Activated naive CD4-positive, alpha-beta T cell treated with anti-CD3 and anti-CD28 coated beads for 36 hours (primary cell): ENCODE results near the gene DGKI. TPM values are rescaled to one million over a fixed set of nuclear protein-coding genes. Genes with fewer than 3 reads are reported as not detected.

ENCODE experiments used
- CTCF ChIA-PET: fragments of 350-600 bp; sonication (Branson Sonifier 250); formaldehyde crosslinking; loops from one replicate; lab custom pipeline; 2021; ENCODE audit warnings: antibody characterized with exemption; lab: Charles Lee
- DNase-seq: peaks from one replicate; pipeline ENCODE4 v3.0.0-alpha.2; 2020
- H3K27ac Mint-ChIP-seq: one replicate; pipeline ENCODE4 v1.8.0; 2021; ENCODE audit warnings: mild to moderate bottlenecking, mixed read lengths
- H3K27me3 Mint-ChIP-seq: one replicate; pipeline ENCODE4 v1.8.0; 2021; ENCODE audit warnings: low read depth, mixed read lengths
- H3K36me3 Mint-ChIP-seq: one replicate; pipeline ENCODE4 v1.8.0; 2021; ENCODE audit warnings: low read depth, mixed read lengths
- H3K4me1 Mint-ChIP-seq: one replicate; pipeline ENCODE4 v1.8.0; 2021; ENCODE audit warnings: low read depth, mixed read lengths
- H3K4me3 Mint-ChIP-seq: one replicate; pipeline ENCODE4 v1.8.0; 2021; ENCODE audit warnings: mild to moderate bottlenecking, moderate library complexity, mixed read lengths
- H3K9me3 Mint-ChIP-seq: one replicate; pipeline ENCODE4 v1.8.0; 2021; ENCODE audit warnings: mixed read lengths
- intact Hi-C: fragments of 100-400 bp; cut with micrococcal nuclease; formaldehyde crosslinking; loops from one replicate; pipeline ENCODE4 v1.15.1; 2023
- total RNA-seq, 2 experiments: library from RNA; stranded (reverse); gene quantifications; one replicate each; pipeline ENCODE4 v1.2.3, GENCODE V29; 2021

The DGKI gene
- total RNA-seq, 2 experiments from 2014 or later, result 2.0 to 2.7 TPM

DNA sequence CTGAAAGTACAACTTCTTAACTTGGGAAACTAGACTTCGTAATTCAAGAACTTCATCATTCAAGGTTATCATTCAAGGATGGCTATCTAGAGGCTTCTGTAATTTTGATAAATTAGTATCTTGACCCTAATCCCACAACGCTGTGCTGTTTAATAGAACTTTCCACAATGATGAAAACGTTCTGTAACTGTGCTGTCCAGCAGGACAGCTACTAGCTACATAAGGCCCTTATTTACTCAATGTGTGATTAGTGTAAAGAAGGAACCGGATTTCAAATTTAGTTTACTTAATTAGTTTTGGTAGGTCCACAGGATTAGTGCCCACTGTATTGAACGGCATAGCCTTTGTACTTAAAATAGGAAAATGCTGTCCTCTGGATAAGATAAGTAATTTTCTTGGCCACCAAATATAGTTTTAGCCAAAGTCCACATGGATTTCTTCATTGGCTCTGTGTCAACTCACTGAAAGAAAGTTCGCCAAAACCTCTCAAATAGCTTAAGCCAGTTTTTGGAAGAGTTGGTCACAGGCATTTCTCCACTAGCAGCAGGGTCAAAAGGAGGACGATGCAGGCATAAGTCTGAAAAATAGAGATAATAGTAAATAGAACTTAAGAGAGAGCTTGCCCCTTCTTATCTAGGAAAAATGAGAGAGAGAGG lies 17.3 kb downstream of the DGKI start:
- DNase-seq, result no peak
- CTCF ChIA-PET, result no interaction called here
- intact Hi-C loops, result no loop called here
- no peak overlapping the region for H3K4me3 Mint-ChIP-seq
- no peaks in the 10 kb centered on the region for H3K4me1 Mint-ChIP-seq
- peaks cover 14% of the 10 kb centered on the region for H3K27me3 Mint-ChIP-seq
- peaks cover 17% of the 10 kb centered on the region for H3K9me3 Mint-ChIP-seq
- no peak overlapping the region for H3K27ac Mint-ChIP-seq
- H3K36me3 Mint-ChIP-seq, result no peaks in the 10 kb centered on the region

- Mint-ChIP-seq H3K36me3 (no peaks in the 10 kb centered on the region), H3K27me3 (peaks cover 11% of the 10 kb centered on the region), H3K27ac (no peak overlapping the region), H3K4me1 (no peaks in the 10 kb centered on the region), H3K4me3 (no peak overlapping the region), H3K9me3 (peaks cover 15% of the 10 kb centered on the region)
- no peak for DNase-seq
- CTCF ChIA-PET, result interaction anchor here (0.6 kb wide), 1 partner anchor 172 kb away, joined by 3 read pairs; no protein-coding TSS in a partner anchor
- intact Hi-C loops, result no loop called here
Measured at GRCh38 chr7:137828456-137828855, 18.3 kb downstream of the DGKI start.

- CTCF ChIA-PET, result no interaction called here
- H3K4me3 Mint-ChIP-seq, result no peak overlapping the region
- no peaks in the 10 kb centered on the region for H3K4me1 Mint-ChIP-seq
- H3K9me3 Mint-ChIP-seq, result peaks cover 2% of the 10 kb centered on the region
- peaks cover 14% of the 10 kb centered on the region for H3K27me3 Mint-ChIP-seq
- H3K27ac Mint-ChIP-seq, result no peak overlapping the region
- no peaks in the 10 kb centered on the region for H3K36me3 Mint-ChIP-seq
- intact Hi-C loops, result no loop called here
- no peak for DNase-seq
Measured at GRCh38 chr7:137825489-137825888, 21.3 kb downstream of the DGKI start.

DNA sequence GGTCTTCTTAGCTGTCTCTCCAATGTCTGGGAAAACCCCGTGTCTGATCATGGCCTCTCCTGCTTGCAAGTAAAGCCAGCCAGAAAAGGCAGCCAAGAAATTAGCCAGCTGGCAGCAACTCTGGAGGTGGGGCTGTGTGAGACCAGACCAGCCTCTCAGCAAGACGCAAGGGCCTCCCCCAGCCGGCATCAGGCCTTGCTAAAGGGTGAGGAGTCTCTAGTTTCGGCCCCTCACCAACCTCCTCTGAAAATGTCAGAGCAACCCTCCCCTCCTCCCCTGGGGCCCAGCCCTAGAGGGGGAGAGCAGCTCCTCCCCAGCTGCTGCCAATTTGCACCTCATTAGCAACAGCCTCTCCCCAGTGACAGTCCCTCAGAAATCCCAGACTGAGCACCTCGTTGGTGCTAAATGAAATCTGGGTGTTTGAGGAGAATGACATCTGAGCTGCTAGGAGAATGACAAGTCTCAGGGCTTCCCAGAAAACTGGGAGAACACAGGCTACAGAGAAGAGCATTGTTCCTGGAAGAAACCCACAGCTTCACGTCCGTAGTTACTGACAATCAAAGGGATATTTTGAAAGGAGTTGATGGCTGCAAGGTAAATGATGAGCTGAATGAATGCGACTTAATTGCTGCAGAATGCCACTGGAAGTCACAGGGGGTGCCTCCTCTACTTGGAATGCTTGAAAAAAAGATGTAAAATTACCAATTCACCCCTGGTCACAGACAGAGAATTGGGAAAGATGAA lies 25.9 kb downstream of the DGKI start:
- H3K27me3 Mint-ChIP-seq, result peaks cover 18% of the 10 kb centered on the region
- no peaks in the 10 kb centered on the region for H3K4me1 Mint-ChIP-seq
- CTCF ChIA-PET, result no interaction called here
- H3K9me3 Mint-ChIP-seq, result no peaks in the 10 kb centered on the region
- H3K36me3 Mint-ChIP-seq, result no peaks in the 10 kb centered on the region
- no peak overlapping the region for H3K27ac Mint-ChIP-seq
- no peak for DNase-seq
- intact Hi-C loops, result no loop called here
- H3K4me3 Mint-ChIP-seq, result no peak overlapping the region

DNA sequence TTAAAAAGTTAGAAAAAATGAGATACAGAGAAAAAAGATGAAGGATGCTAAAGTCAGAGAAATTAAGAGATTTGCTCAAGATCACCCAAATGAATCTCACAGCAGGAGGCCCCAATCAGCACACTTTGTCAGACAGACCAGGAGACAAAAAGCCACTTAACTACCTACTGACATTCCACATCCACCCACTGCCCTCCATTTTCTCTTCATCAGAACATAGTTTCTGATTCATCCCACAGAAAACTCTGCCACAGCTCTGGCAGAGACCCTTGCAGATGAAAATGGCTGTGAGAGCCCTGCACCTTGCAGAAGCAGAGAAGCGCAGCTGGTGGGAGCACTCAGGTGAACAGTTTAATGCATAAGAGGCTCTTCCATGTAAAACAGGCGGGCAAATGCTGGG lies 26.6 kb downstream of the DGKI start:
- H3K27me3 Mint-ChIP-seq, result peaks cover 19% of the 10 kb centered on the region
- intact Hi-C loops, result no loop called here
- no peak for DNase-seq
- H3K27ac Mint-ChIP-seq, result no peak overlapping the region
- H3K36me3 Mint-ChIP-seq, result no peaks in the 10 kb centered on the region
- no peaks in the 10 kb centered on the region for H3K9me3 Mint-ChIP-seq
- no peak overlapping the region for H3K4me3 Mint-ChIP-seq
- no peaks in the 10 kb centered on the region for H3K4me1 Mint-ChIP-seq
- CTCF ChIA-PET, result no interaction called here

DNA sequence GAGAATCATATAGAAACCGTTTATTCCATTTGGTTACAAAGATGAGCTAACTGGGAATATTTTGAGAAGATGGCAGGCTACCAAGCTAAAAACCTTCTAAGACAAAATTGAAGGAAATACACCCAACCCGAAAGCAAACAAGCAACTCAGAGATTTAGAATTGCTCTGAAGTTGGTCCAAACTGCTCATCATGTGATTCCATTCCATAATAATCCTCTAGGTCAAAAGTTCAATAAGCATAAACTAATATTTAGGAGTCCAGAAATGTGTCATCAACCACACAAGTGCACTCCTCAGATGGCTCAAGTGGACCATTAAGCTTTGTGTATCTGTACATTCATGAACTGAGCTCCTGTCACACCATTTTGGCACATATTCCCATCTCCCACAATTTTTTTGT lies 28.7 kb downstream of the DGKI start:
- no peak overlapping the region for H3K4me3 Mint-ChIP-seq
- H3K4me1 Mint-ChIP-seq, result no peaks in the 10 kb centered on the region
- no peaks in the 10 kb centered on the region for H3K36me3 Mint-ChIP-seq
- no peak for DNase-seq
- no peaks in the 10 kb centered on the region for H3K9me3 Mint-ChIP-seq
- intact Hi-C loops, result loop anchor here (5.0 kb wide), 1 partner anchor 189 kb away; no protein-coding TSS in a partner anchor
- no peak overlapping the region for H3K27ac Mint-ChIP-seq
- H3K27me3 Mint-ChIP-seq, result peaks cover 19% of the 10 kb centered on the region
- CTCF ChIA-PET, result interaction anchor here (0.8 kb wide), 1 partner anchor 212 kb away, joined by 3 read pairs; no protein-coding TSS in a partner anchor

DNA sequence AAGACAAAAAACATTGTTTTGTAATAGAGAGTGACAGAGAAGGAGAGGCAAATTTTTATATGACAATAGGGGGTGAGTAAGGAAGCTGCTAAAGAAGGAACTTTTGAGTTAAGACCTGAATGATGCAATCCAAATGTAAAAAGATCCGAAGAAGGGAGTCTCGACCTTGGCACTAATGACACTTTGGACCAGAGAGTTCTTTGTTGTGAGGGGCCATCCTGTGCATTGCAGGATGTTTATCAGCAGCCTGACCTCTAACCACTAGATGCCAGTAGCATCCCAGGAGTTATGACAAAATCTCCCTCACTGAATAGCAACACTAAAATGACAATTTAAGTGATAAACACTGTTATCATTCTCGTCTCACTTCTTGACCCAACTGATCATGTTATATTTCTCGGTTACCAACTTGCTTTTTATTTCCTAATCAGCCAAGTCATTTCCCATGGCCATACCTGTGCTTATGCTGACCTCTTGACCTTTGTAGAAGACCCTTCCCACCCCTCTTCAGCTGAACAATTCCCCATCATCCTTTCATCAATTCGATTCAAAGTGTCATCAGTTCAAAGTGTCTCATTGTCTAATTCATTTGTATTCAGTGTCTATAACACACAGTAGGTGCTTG lies 30.0 kb downstream of the DGKI start:
- no peak overlapping the region for H3K27ac Mint-ChIP-seq
- H3K4me1 Mint-ChIP-seq, result no peaks in the 10 kb centered on the region
- intact Hi-C loops, result loop anchor here (1.0 to 5.0 kb wide), 2 partner anchors 82 to 190 kb away; no protein-coding TSS in a partner anchor
- CTCF ChIA-PET, result no interaction called here
- peaks cover 20% of the 10 kb centered on the region for H3K27me3 Mint-ChIP-seq
- H3K36me3 Mint-ChIP-seq, result no peaks in the 10 kb centered on the region
- H3K4me3 Mint-ChIP-seq, result no peak overlapping the region
- H3K9me3 Mint-ChIP-seq, result no peaks in the 10 kb centered on the region
- peak; percentile 4 for DNase-seq

DNA sequence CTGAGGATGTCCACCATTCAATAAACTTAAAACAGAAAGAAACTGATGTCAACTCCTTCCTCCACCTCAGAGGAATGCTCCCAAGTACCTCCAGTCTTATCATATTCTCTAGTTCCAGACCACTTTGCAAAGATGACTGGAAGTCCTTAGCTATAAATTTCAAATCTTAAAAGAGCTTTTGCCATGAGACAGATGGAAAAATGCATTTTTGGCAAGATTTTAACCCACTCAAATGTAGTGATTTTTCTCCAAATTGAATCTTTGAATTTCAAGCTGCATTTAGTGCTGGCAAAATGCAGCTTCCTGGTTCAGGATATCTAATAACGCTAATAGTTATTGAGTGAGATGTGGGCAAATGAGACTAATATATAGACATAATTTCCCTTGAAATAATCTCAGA lies 33.2 kb downstream of the DGKI start:
- CTCF ChIA-PET, result no interaction called here
- no peak overlapping the region for H3K27ac Mint-ChIP-seq
- peaks cover 4% of the 10 kb centered on the region for H3K27me3 Mint-ChIP-seq
- DNase-seq, result no peak
- no peaks in the 10 kb centered on the region for H3K4me1 Mint-ChIP-seq
- intact Hi-C loops, result no loop called here
- no peaks in the 10 kb centered on the region for H3K36me3 Mint-ChIP-seq
- no peak overlapping the region for H3K4me3 Mint-ChIP-seq
- H3K9me3 Mint-ChIP-seq, result no peaks in the 10 kb centered on the region

- no peak overlapping the region for H3K4me3 Mint-ChIP-seq
- no peaks in the 10 kb centered on the region for H3K4me1 Mint-ChIP-seq
- H3K27ac Mint-ChIP-seq, result no peak overlapping the region
Measured at GRCh38 chr7:137810248-137810647, 36.5 kb downstream of the DGKI start.

GRCh38 chr7:137804836-137805235 lies 41.9 kb downstream of the DGKI start:
- Mint-ChIP-seq H3K4me1 (no peaks in the 10 kb centered on the region), H3K27me3 (peaks cover 5% of the 10 kb centered on the region), H3K4me3 (no peak overlapping the region), H3K27ac (no peak overlapping the region), H3K36me3 (no peaks in the 10 kb centered on the region), H3K9me3 (no peaks in the 10 kb centered on the region)
- intact Hi-C loops, result no loop called here
- CTCF ChIA-PET, result no interaction called here
- no peak for DNase-seq

More at GRCh38 chr7:137810248-137810647, 36.5 kb downstream of the DGKI start:
- CTCF ChIA-PET, result interaction anchor here (0.7 kb wide), 1 partner anchor 932 kb away, joined by 4 read pairs; no protein-coding TSS in a partner anchor
- Mint-ChIP-seq H3K36me3 (no peaks in the 10 kb centered on the region), H3K9me3 (no peaks in the 10 kb centered on the region), H3K27me3 (peaks cover 7% of the 10 kb centered on the region)
- no peak for DNase-seq
- intact Hi-C loops, result no loop called here

DNA sequence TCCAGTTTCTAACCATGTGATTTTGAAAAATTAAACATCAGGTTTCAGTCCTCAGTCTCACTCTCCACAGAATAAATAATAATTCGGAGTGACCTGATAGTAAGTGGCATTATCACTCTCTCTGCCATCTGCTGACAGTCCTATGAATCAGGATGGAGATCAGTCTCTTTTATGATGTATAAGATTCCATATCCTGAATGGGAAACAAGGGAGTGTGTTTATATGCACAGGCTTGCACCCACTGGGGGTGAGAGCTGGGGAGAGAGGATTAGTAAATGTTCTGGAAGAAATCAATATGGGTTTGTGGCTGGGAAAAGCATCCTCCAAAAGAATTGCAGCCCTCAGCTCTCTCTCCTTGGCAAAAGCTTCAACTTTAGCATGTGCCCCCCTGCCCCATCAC lies 45.3 kb downstream of the DGKI start:
- CTCF ChIA-PET, result interaction anchor here (0.6 kb wide), 1 partner anchor 395 kb away, joined by 3 read pairs; no protein-coding TSS in a partner anchor
- H3K27me3 Mint-ChIP-seq, result peaks cover 15% of the 10 kb centered on the region
- H3K36me3 Mint-ChIP-seq, result no peaks in the 10 kb centered on the region
- no peak overlapping the region for H3K4me3 Mint-ChIP-seq
- DNase-seq, result no peak
- H3K27ac Mint-ChIP-seq, result no peak overlapping the region
- H3K9me3 Mint-ChIP-seq, result no peaks in the 10 kb centered on the region
- H3K4me1 Mint-ChIP-seq, result no peaks in the 10 kb centered on the region
- intact Hi-C loops, result no loop called here

DNA sequence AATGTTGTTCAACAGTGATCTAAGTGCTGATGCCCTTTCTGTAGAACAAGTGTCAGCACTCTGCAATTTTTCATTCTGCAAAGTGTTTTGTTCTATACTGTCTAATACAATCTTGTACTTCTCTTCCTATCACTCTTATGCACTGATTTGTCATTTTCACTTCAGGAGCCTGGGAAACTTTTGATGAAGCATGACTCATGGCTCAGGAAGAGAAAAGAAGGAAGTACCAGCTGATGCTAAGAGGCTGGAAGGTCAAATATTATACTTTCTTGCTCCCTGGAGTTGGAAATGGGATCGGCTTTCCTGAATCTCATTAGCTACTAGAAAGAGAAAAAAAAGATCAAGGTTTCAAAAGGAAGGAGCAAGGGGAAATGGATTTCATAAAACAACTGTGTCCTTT lies 45.8 kb downstream of the DGKI start:
- intact Hi-C loops, result no loop called here
- no peaks in the 10 kb centered on the region for H3K4me1 Mint-ChIP-seq
- no peak overlapping the region for H3K27ac Mint-ChIP-seq
- DNase-seq, result no peak
- CTCF ChIA-PET, result no interaction called here
- H3K4me3 Mint-ChIP-seq, result no peak overlapping the region
- no peaks in the 10 kb centered on the region for H3K36me3 Mint-ChIP-seq
- peaks cover 12% of the 10 kb centered on the region for H3K27me3 Mint-ChIP-seq
- no peaks in the 10 kb centered on the region for H3K9me3 Mint-ChIP-seq
